Right ventricle myocardium inferior (tissue), 1 donor: ENCODE measurements around the gene CALN1. TPM values are rescaled to one million over a fixed set of nuclear protein-coding genes. Genes with fewer than 3 reads are reported as not detected.
"Not testable (repeated sequence)": the region's sequence is repeated elsewhere in the genome, so short reads cannot be mapped to it uniquely, and the experiment has no call there.

ENCODE experiments used
- ATAC-seq: fragments of 200-7000 bp; cut with Tn5 transposase; one replicate; pipeline ENCODE4 v1.9.1; 2020; ENCODE audit warnings: mild to moderate bottlenecking, moderate library complexity
- DNase-seq: peaks from one replicate; pipeline ENCODE4 v3.0.0; 2021; ENCODE audit errors: missing footprints
- intact Hi-C: fragments of 100-400 bp; cut with DNase I; formaldehyde crosslinking; loops from one replicate; pipeline ENCODE4 v1.11.0; 2022
- total RNA-seq: library from RNA; stranded (reverse); fragmentation: NEBNext Ultra II Directional; extraction: Animal tissue kit (Norgen Biotek cat#: 25700); gene quantifications from one replicate; pipeline ENCODE4 v1.2.1, GENCODE V29; 2021
- donor health status: DM: no; HTN: yes; CAD: no; lungs with severe emphysema.

The CALN1 gene
- total RNA-seq, 1 donor from 2014 or later: not detected

GRCh38 chr7:71976645-71977044 lies 435.5 kb downstream of the CALN1 start:
- ATAC-seq (no peak), DNase-seq (no peak)
- intact Hi-C loops: no loop called here

DNA sequence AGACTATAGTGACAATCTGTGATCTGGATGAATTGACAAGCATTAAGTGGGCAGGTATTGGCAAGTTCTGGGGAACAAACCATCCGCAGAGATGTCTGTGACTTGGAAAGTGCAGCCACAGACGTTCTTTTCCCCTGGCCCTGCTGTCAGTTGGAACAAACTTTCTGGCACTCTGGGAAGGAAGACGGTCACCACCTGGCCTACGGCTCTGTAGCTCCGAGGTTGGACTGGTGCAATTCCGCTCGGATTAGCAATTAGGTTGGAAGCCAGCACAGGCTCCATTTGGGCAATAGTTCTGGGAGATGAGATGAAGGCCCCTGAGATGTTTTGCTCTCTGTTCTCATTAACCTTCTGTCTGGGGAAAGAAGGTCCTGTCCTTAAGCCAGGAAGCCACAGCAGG lies 437.5 kb downstream of the CALN1 start:
- intact Hi-C loops: no loop called here
- ATAC-seq: no peak
- no peak for DNase-seq

GRCh38 chr7:71972534-71972933 lies 439.6 kb downstream of the CALN1 start:
- no peak for DNase-seq
- ATAC-seq: no peak
- intact Hi-C loops: no loop called here

DNA sequence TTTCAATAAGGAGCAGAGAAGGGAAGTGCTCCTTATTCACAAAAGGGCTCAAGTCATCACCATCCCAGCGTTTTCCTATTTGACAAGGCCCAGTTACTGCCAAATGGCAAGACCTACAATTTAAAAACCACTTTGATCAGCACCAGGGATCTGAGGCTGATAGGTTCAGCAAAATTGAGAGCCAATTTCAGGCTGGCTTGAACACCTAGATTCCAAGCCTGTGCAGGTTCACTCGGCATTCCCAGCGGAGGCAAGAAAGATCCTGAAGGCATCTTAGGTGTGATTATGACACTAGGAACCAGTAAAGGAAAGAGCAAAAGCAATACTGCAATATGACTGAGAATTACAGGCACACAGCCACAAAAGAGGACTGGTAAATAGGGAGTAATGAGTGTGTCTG lies 441.4 kb downstream of the CALN1 start:
- intact Hi-C loops: no loop called here
- no peak for DNase-seq
- ATAC-seq: no peak

- intact Hi-C loops: no loop called here
- no peak for ATAC-seq
- DNase-seq: no peak
Observed at GRCh38 chr7:71962636-71963035, 449.5 kb downstream of the CALN1 start.

GRCh38 chr7:71961283-71961682 lies 450.9 kb downstream of the CALN1 start:
- ATAC-seq: no peak
- no peak for DNase-seq
- intact Hi-C loops: no loop called here

DNA sequence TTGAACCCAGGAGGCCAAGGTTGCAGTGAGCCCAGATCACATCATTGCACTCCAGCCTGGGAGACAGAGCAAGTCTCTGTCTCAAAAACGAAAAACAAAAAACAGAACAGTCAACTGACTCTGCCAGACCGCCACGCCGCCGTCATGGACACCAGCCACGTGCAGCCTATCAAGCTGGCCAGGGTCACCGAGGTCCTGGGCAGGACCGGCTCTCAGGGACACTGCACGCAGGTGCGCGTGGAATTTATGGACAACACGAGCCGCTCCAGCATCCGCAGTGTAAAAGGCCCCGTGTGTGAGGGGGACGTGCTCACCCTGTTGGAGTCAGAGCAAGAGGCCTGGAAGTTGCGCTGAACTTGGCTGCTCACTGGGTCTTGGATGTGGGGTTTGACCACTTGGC lies 470.0 kb downstream of the CALN1 start:
- intact Hi-C loops: no loop called here
- ATAC-seq: no peak
- no peak for DNase-seq

GRCh38 chr7:71937840-71938371 lies 474.2 kb downstream of the CALN1 start:
- no peak for ATAC-seq
- no peak for DNase-seq
- intact Hi-C loops: no loop called here

- ATAC-seq: no peak
- no peak for DNase-seq
- intact Hi-C loops: no loop called here
Observed at GRCh38 chr7:71935674-71936073, 476.5 kb downstream of the CALN1 start.

DNA sequence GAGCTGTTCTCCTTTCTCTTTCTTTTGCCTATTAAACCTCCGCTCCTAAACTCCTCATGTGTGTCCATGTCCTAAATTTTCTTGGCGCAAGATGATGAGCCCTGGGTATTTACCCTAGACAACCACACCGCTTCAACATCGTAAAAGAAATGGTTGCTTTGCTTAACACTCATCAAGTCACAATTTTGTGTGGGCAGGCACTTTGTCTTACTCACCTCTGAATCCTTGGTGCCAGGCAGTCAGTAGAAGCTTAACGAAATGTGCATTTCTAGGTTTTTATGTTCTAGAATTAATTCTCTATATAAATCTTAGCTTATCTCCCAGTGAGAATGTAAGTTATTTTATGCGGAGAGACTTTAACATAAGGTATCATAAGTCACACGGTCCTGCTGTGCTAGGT lies 478.7 kb downstream of the CALN1 start:
- DNase-seq: no peak
- ATAC-seq: no peak
- intact Hi-C loops: no loop called here

GRCh38 chr7:71925663-71926062 lies 486.5 kb downstream of the CALN1 start:
- intact Hi-C loops: no loop called here
- ATAC-seq (no peak), DNase-seq (no peak)

GRCh38 chr7:71914204-71914603 lies 497.9 kb downstream of the CALN1 start:
- DNase-seq, intact Hi-C loops, ATAC-seq: not testable (repeated sequence)

GRCh38 chr7:71912476-71912875 lies 499.7 kb downstream of the CALN1 start:
- no peak for ATAC-seq
- intact Hi-C loops: no loop called here

DNA sequence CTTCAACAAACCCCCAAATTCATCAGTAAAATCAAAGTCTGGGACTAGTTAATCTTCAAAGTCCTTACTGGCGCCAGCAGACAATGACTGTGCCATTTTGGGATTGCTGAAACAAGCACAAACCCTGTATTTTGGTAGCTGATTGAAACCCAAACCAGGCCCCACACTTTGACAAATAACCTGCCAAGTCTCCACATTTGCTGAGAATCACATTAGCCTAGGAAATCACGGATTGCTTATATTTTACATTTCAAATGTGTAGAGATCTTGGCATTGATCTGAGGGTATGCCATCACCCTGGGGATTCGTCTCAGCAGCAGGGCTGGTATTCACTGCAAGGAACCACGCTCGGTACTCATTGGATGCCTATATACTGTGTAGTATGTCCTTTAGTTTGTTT lies 501.1 kb downstream of the CALN1 start:
- DNase-seq (no peak), ATAC-seq (no peak)
- intact Hi-C loops: no loop called here

More at GRCh38 chr7:71912476-71912875, 499.7 kb downstream of the CALN1 start:
- no peak for DNase-seq

DNA sequence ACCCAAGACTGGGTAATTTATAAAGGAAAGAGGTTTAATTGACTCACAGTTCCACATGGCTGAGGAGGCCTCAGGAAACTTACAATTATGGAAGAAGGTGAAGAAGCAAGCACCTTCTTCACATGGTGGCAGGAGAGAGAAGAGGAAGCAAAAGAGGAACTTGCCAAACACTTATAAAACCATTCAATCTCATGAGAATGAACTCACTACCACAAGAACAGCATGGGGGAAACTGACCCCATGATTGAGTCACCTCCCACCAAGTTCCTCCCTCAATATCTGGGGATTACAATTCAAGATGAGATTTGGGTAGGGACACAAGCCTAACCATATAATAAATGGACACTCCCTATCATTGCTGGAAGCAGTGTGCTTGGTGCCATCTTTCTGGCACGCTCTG lies 506.3 kb downstream of the CALN1 start:
- intact Hi-C loops: no loop called here
- ATAC-seq: no peak
- no peak for DNase-seq

GRCh38 chr7:71904484-71904883 lies 507.7 kb downstream of the CALN1 start:
- no peak for DNase-seq
- ATAC-seq: no peak
- intact Hi-C loops: no loop called here

DNA sequence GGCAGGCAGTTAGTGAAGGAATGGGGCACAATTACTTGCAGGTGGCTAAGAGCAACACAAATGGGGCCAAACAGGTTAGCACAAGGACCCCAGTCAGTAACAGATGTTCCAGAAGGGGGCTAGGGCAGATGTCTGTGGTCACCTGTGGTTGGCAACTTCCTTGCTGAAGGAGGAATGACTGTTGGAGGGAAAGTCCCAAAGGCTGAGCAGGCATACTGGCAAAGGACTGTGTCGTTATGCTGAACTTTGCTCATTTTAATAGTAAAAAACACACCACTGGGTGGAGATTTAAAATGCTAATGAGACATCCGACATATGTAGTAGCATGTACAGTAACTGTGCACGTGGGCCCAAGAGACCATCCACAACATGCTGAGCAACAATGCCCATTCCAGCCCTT lies 511.6 kb downstream of the CALN1 start:
- no peak for DNase-seq
- ATAC-seq: no peak
- intact Hi-C loops: no loop called here

GRCh38 chr7:71896535-71896934 lies 515.6 kb downstream of the CALN1 start:
- DNase-seq (no peak), ATAC-seq (no peak)
- intact Hi-C loops: no loop called here

DNA sequence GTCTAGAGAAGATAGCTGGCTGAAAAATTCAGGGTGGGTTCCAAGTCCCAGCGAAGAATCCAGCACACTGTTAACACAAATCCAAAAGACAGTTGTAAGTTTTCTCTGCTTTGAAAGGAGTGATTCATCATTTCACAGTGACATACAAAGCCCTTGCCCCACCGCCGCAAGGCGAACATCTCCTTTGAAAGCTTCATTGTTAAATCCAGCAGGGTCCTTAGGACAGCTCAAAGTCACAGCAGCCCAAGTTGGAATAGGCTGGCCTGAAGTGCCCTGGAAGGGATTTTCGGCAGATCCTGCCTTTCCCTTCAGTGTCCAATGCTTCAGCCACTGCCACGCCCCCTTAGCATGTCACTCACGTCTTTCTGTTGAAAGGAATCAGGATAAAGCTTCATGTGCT lies 526.1 kb downstream of the CALN1 start:
- intact Hi-C loops: no loop called here
- DNase-seq (no peak), ATAC-seq (no peak)

GRCh38 chr7:71885487-71885886 lies 526.7 kb downstream of the CALN1 start:
- no peak for DNase-seq
- intact Hi-C loops: no loop called here
- ATAC-seq: no peak

DNA sequence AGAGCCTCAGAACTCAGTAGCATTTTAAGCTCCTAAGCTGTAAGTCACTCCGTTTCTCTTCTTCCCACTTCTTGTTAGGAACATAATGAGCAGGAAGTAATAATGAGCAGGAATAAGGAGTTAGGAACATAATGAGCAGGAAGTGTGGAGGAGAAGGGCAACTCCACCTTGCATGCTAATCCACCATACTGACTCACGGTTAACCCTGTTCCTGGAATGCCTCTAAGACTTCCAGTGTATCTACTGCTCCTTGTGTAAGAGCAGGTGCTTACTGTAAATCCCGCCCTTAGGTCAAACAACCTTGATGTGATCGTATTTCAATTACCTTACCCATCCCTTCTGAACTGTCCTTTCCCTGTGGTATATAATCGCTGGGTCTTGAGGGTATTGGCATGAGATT lies 528.7 kb downstream of the CALN1 start:
- no peak for DNase-seq
- ATAC-seq: no peak
- intact Hi-C loops: no loop called here

GRCh38 chr7:71871446-71871845 lies 540.7 kb downstream of the CALN1 start:
- DNase-seq (no peak), ATAC-seq (no peak)
- intact Hi-C loops: no loop called here
